Erythroblast (primary cell): ENCODE data around the gene SNCG.
"Not testable (repeated sequence)": the region's sequence is repeated elsewhere in the genome, so short reads cannot be mapped to it uniquely, and the experiment has no call there.

Experiments used
- DNase-seq, 2 experiments: peaks; one replicate each; lab custom pipeline; 2025; lab: John Stamatoyannopoulos, UW
- GATA1 ChIP-seq: IDR thresholded peaks from 2 replicates; pipeline ENCODE4 v1.6.1; 2011; ENCODE audit warnings: low read depth, mild to moderate bottlenecking, control low read depth, low read length, moderate library complexity
- POLR2A ChIP-seq: IDR thresholded peaks from 2 replicates; pipeline ENCODE4 v1.6.1; 2011; ENCODE audit warnings: mild to moderate bottlenecking, low read length

Gene SNCG

GRCh38 chr10:86970162-86970981 is 12.0 kb downstream of the SNCG start:
- TF ChIP-seq POLR2A = no peak
- no peak for TF ChIP-seq GATA1
- no peak for DNase-seq

GRCh38 chr10:86970982-86971231 is 12.5 kb downstream of the SNCG start:
- TF ChIP-seq POLR2A (no peak), GATA1 (no peak)
- no peak for DNase-seq

- TF ChIP-seq POLR2A (no peak), GATA1 (no peak)
Observed at GRCh38 chr10:86971232-86971991, 13.0 kb downstream of the SNCG start.

GRCh38 chr10:86972613-86973380 is 14.4 kb downstream of the SNCG start:
- no peak for DNase-seq
- TF ChIP-seq POLR2A = no peak
- no peak for TF ChIP-seq GATA1

More at GRCh38 chr10:86971232-86971991, 13.0 kb downstream of the SNCG start:
- DNase-seq = peak; percentile 69 to 78

GRCh38 chr10:86974484-86974883 is 16.1 kb downstream of the SNCG start:
- TF ChIP-seq POLR2A (no peak), GATA1 (no peak)
- DNase-seq = no peak

GRCh38 chr10:86976362-86977056 is 18.1 kb downstream of the SNCG start:
- DNase-seq = no peak
- TF ChIP-seq POLR2A (no peak), GATA1 (no peak)

- not testable (repeated sequence) for DNase-seq
Observed at GRCh38 chr10:86978457-86978856, 20.1 kb downstream of the SNCG start.

GRCh38 chr10:86979296-86979818 is 21.0 kb downstream of the SNCG start:
- DNase-seq = no peak
- TF ChIP-seq GATA1 (no peak), POLR2A (no peak)

GRCh38 chr10:86979977-86980448 is 21.6 kb downstream of the SNCG start:
- TF ChIP-seq POLR2A = no peak
- TF ChIP-seq GATA1 = no peak
- DNase-seq = no peak

- peak; percentile 10 to 51 for DNase-seq
Observed at GRCh38 chr10:86981020-86981419, 22.6 kb downstream of the SNCG start.

- DNase-seq = no peak
- no peak for TF ChIP-seq GATA1
- TF ChIP-seq POLR2A = no peak
Observed at GRCh38 chr10:86981716-86982115, 23.3 kb downstream of the SNCG start.

GRCh38 chr10:86984498-86984897 is 26.1 kb downstream of the SNCG start:
- not testable (repeated sequence) for DNase-seq

GRCh38 chr10:86988520-86988919 is 30.1 kb downstream of the SNCG start:
- TF ChIP-seq GATA1 = no peak
- no peak for TF ChIP-seq POLR2A
- DNase-seq = no peak

- not testable (repeated sequence) for DNase-seq
Observed at GRCh38 chr10:86991362-86991761, 33.0 kb downstream of the SNCG start.
